SH-SY5Y (cell line): ENCODE measurements around the gene ANKRD63.

Experiments
- GATA2 ChIP-seq: IDR thresholded peaks from 2 replicates; pipeline ENCODE4 v1.6.1; 2011; ENCODE audit warnings: mild to moderate bottlenecking, low read depth, low read length
- GATA3 ChIP-seq: IDR thresholded peaks from 2 replicates; pipeline ENCODE4 v1.6.1; 2011; ENCODE audit warnings: low read depth, mild to moderate bottlenecking, low read length, moderate library complexity

DNA sequence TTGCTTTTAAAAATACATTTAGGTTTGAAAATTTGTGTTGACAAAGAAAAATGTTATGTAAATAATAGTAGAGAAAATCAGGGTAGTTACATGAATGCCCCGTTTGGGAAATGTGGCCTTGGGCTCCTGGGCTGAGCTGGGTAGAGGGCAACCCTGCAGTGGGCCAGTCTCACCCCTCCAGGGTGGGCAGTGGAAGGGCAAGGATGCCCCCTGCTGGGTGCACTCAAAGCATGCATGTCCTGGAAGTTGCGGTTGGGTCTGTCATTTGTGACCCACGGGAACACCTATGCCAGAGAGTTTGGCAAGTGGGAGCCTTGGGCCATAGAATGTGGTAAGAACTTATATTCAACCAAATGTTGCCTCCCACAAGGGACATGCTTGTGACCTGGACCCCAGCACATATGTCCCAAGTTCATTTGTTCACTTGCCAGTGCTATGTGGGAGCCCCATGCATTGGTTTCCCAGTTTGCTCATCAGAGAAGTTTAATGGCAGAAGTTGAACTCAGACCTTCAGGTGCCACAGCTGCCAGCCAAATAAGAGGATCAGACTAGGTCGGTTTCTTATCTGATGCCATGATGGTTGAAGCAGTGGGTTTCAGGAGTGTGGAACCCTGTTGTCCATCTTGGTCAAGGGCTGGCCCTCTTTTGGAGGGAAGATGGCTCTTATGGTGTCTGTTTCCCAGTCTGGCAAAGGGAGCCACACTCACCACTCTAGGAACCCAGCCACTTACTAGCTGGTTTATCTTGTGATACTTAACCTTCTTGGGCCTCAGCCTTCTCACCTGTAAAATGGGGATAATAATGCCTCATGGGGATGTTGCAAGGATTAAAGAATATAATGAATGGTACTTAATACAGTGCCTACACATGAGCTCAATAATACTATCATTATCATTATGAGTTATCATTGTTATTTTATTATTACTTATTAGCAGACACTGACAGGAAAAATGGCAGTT lies 27.4 kb upstream of the ANKRD63 start:
- TF ChIP-seq GATA2 (no peak), GATA3 (no peak)
